Transverse colon (tissue), 4 donors: ENCODE data around the gene TCF7.

Source experiments
- CTCF ChIP-seq, 5 experiments: fragments of 200-600 bp in 3 of 5; fragments of 450-650 bp in 2 of 5; sonication (generic) in 3 of 5; IDR thresholded peaks; 1 replicate in 2 of 5; 2 replicates in 3 of 5; pipeline ENCODE4 v1.5.1; 2016 to 2017; ENCODE audit warnings: antibody characterized with exemption in 5 of 5, inconsistent platforms in 3 of 5, mild to moderate bottlenecking in 2 of 5, moderate library complexity in 1 of 5
- EP300 ChIP-seq: sonication (generic); formaldehyde crosslinking; IDR thresholded peaks from one replicate; pipeline ENCODE4 v1.6.1; 2017; ENCODE audit warnings: antibody characterized with exemption, low read depth
- POLR2AphosphoS5 ChIP-seq, 3 donors: sonication (generic); formaldehyde crosslinking; IDR thresholded peaks; one replicate each; pipeline ENCODE4 v1.6.1; 2016; ENCODE audit warnings: antibody characterized with exemption in 3 of 3

DNA sequence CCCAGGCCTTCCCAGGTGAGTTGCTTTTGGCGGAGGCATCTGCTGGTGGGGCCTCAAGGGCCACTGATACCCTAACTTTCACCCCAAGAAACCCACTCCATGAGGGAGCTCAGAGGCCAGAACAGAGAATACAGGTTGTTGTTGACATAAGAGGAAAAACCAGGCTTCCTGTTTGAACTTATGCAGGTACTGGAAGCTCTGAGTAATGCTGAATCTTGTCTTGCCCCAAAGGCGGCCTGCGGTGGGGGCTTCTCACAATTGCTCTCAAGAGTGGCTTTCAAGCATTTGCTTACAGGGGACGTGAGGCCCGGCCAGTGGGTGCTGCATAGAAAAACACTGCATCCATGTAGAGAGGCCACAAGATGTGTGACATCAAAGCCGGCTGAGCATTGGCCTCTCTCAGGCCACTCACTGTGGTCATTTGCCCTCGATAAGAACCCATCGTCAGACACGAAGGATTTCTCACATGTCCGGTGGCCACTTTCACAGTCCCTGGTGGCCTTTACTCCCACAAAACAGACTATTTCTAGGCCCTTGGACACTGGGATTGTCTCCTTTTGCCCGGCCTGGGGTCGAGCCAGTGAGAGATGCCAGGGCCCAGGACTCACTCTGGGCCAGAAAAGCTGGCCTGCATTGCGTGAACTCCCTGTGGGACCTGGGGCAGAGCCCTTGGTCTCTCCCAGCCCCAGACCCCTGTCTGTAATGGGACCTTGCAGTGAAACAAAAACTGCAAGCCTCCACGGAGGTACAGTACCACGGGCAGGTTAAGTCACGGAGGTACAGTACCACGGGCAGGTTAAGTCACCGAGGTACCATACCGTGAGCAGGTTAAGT, 34.5 kb upstream of the TCF7 start:
- TF ChIP-seq POLR2AphosphoS5 (IDR thresholded peaks at IDR 0.05) (no peak), EP300 (no peak), CTCF (IDR thresholded peaks at IDR 0.05) (no peak)
